ENCODE measurements around the gene KIRREL3. TPM values are rescaled to one million over a fixed set of nuclear protein-coding genes. Genes with fewer than 3 reads are reported as not detected.
A peak's percentile ranks its signal among the peaks of the same experiment; 100 is the strongest.

The KIRREL3 gene
- total and polyA plus RNA-seq, 9 of the 15 experiments (the other 6 are each of a cell fraction or from before 2014, with no cell fraction given) = 0.04 to 0.10 TPM; not detected in 7

GRCh38 chr11:126765196-126765595, 235.4 kb downstream of the KIRREL3 start:
- ChIA-PET POLR2A (no interaction called here), CTCF (ENCODE audit: low intra/inter-chr PET ratio) (no interaction called here)
- FAIRE-seq (no peak), ATAC-seq (no peak), DNase-seq (ENCODE audit: extremely low read depth in 1 of 4, low spot score in 3 of 4) (no peak)
- Histone ChIP-seq H3K36me3 (ENCODE audit: control insufficient read depth, insufficient read depth, low read length) (no peaks in the 10 kb centered on the region), H3K4me3 (no peak overlapping the region), H3K4me2 (ENCODE audit: insufficient read depth, low read length) (no peak overlapping the region), H3K9me3 (replicated peaks; ENCODE audit: control insufficient read depth, insufficient read depth, low read depth, low read length) (no peaks in the 10 kb centered on the region), H3K27me3 (ENCODE audit: control insufficient read depth in 2 of 2, insufficient read depth in 2 of 2, low read length in 2 of 2) (peaks cover 0 to 4% of the 10 kb centered on the region in 2 experiments; a peak in 1 of 5 replicates), H3K9me1 (ENCODE audit: control insufficient read depth, insufficient read depth, low read length) (no peaks in the 10 kb centered on the region), H3K79me2 (ENCODE audit: control insufficient read depth, insufficient read depth, low read length) (no peaks in the 10 kb centered on the region), H3K9ac (ENCODE audit: insufficient read depth in 1 of 2, low read depth in 2 of 2, low read length in 2 of 2) (no peak overlapping the region), H3K27ac (ENCODE audit: extremely low read depth, low read depth, low read length) (no peak overlapping the region), H4K20me1 (replicated peaks; ENCODE audit: control insufficient read depth, insufficient read depth, low read length) (no peaks in the 10 kb centered on the region; the same call in 1 of the 2 replicates), H2AFZ (ENCODE audit: low read depth, low read length) (no peak overlapping the region), H3K4me1 (replicated peaks in 1 of 2; ENCODE audit: control insufficient read depth in 2 of 2, insufficient read depth in 2 of 2, low read length in 2 of 2) (no peaks in the 10 kb centered on the region)
- 0% methylated on average over 4 of the region's 4 CpGs for WGBS (ENCODE audit: insufficient coverage, low coverage, missing lambda C conversion rate)
- in situ Hi-C loops (cut with MboI) (no loop called here), intact Hi-C loops (cut with micrococcal nuclease) (no loop called here)
- no TSS peak for BruUV-seq (replicated peaks)
- TF ChIP-seq EZH2 (IDR thresholded peaks at IDR 0.05; ENCODE audit: borderline replicate concordance, low read depth, low read length) (no peak), NFATC3 (IDR thresholded peaks at IDR 0.05) (no peak)

GRCh38 chr11:126764231-126764630, 236.3 kb downstream of the KIRREL3 start:
- ChIA-PET POLR2A (interaction anchor here (0.6 kb wide), 1 partner anchor 990 kb away, joined by 3 read pairs; no protein-coding TSS in a partner anchor), CTCF (ENCODE audit: low intra/inter-chr PET ratio) (no interaction called here)
- FAIRE-seq (no peak), DNase-seq (ENCODE audit: extremely low read depth in 1 of 4, low spot score in 3 of 4) (peak in 1 of 4 experiments; percentile 9), ATAC-seq (peak; percentile 55; the same call in 2 of the 3 replicates)
- Histone ChIP-seq H3K27ac (ENCODE audit: extremely low read depth, low read depth, low read length) (no peak overlapping the region), H3K36me3 (ENCODE audit: control insufficient read depth, insufficient read depth, low read length) (no peaks in the 10 kb centered on the region), H3K4me3 (no peak overlapping the region), H3K9me1 (ENCODE audit: control insufficient read depth, insufficient read depth, low read length) (no peaks in the 10 kb centered on the region), H3K4me2 (ENCODE audit: insufficient read depth, low read length) (no peak overlapping the region), H3K9me3 (replicated peaks; ENCODE audit: control insufficient read depth, insufficient read depth, low read depth, low read length) (no peaks in the 10 kb centered on the region), H3K4me1 (replicated peaks in 1 of 2; ENCODE audit: control insufficient read depth in 2 of 2, insufficient read depth in 2 of 2, low read length in 2 of 2) (no peaks in the 10 kb centered on the region), H3K9ac (ENCODE audit: insufficient read depth in 1 of 2, low read depth in 2 of 2, low read length in 2 of 2) (no peak overlapping the region), H3K79me2 (ENCODE audit: control insufficient read depth, insufficient read depth, low read length) (no peaks in the 10 kb centered on the region), H3K27me3 (ENCODE audit: control insufficient read depth in 2 of 2, insufficient read depth in 2 of 2, low read length in 2 of 2) (no peaks in the 10 kb centered on the region; a peak in 1 of 5 replicates), H4K20me1 (replicated peaks; ENCODE audit: control insufficient read depth, insufficient read depth, low read length) (no peaks in the 10 kb centered on the region; the same call in 1 of the 2 replicates), H2AFZ (ENCODE audit: low read depth, low read length) (no peak overlapping the region)
- in situ Hi-C loops (cut with MboI) = no loop called here
- no peak for TF ChIP-seq CCNT2 (IDR thresholded peaks at IDR 0.05; ENCODE audit: borderline replicate concordance, extremely low read depth, insufficient read length, low read depth, low read length)
- no peak for TF ChIP-seq MEIS2 (IDR thresholded peaks at IDR 0.05; ENCODE audit: partially characterized antibody)
- no peak for TF ChIP-seq EZH2 (IDR thresholded peaks at IDR 0.05; ENCODE audit: borderline replicate concordance, low read depth, low read length)
- peak in 1 of 2 experiments; percentile 20; a peak in 2 of 4 replicates for TF ChIP-seq RAD21 (CRISPR knock-in tag; conservative IDR thresholded peaks at IDR 0.05 in 1 of 2, IDR thresholded peaks at IDR 0.05 in 1 of 2)
- no peak for TF ChIP-seq ZNF347 (CRISPR knock-in tag; IDR thresholded peaks at IDR 0.05; ENCODE audit: low read depth)
- TF ChIP-seq KLF13 (tag; IDR thresholded peaks at IDR 0.05; ENCODE audit: borderline replicate concordance, low read depth) = no peak
- no peak for TF ChIP-seq HOXB6 (CRISPR knock-in tag; IDR thresholded peaks at IDR 0.05; ENCODE audit: borderline replicate concordance)
- no peak for TF ChIP-seq TAF1 (IDR thresholded peaks at IDR 0.05; ENCODE audit: control insufficient read depth, extremely low read depth, insufficient read depth, low read length, severe bottlenecking)
- peak in 2 of 3 experiments; percentile 19 to 20; a peak in 2 of 6 replicates for TF ChIP-seq CTCF (IDR thresholded peaks at IDR 0.05 in 2 of 3, conservative IDR thresholded peaks at IDR 0.05 in 1 of 3; ENCODE audit: insufficient read depth in 2 of 3, low read depth in 1 of 3, low read length in 3 of 3)
- TF ChIP-seq SAFB2 (IDR thresholded peaks at IDR 0.05; ENCODE audit: borderline replicate concordance, low read depth, low read length, severe bottlenecking) = no peak
- WGBS (ENCODE audit: insufficient coverage, low coverage, missing lambda C conversion rate) = 1% methylated on average over 10 of the region's 10 CpGs
- intact Hi-C loops (cut with micrococcal nuclease) = no loop called here
- BruUV-seq (replicated peaks) = no TSS peak

All from K562 (cell line).